Islet of Langerhans (tissue), 1 donor: ENCODE data around the gene CAMK1G.

Source experiments
- FAIRE-seq: peaks from one replicate; lab custom pipeline; 2011; peaks lifted over from hg19 to GRCh38; lab: Jason Lieb, UNC

CAMK1G gene

GRCh38 chr1:209641832-209642172 is 58.3 kb downstream of the CAMK1G start:
- FAIRE-seq = no peak

DNA sequence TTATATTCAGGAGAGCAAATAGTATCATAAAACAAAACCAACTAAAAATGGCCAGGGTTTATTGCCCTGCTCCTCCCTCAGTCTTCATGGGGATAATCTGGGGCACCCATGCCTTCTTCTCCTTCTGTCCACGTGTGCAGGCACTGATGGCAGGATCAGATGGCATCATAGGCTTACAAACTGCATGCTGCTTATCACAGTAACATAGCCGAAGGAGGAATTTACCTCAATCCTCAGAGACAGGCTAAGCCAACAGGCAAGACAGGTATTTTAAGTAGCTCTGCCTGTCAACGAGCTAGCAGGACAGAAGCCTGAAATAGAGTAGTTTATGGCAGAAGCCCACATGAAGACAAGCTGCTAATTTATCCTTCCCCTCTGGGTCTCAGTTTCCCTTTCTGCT is 59.3 kb downstream of the CAMK1G start:
- FAIRE-seq = no peak

DNA sequence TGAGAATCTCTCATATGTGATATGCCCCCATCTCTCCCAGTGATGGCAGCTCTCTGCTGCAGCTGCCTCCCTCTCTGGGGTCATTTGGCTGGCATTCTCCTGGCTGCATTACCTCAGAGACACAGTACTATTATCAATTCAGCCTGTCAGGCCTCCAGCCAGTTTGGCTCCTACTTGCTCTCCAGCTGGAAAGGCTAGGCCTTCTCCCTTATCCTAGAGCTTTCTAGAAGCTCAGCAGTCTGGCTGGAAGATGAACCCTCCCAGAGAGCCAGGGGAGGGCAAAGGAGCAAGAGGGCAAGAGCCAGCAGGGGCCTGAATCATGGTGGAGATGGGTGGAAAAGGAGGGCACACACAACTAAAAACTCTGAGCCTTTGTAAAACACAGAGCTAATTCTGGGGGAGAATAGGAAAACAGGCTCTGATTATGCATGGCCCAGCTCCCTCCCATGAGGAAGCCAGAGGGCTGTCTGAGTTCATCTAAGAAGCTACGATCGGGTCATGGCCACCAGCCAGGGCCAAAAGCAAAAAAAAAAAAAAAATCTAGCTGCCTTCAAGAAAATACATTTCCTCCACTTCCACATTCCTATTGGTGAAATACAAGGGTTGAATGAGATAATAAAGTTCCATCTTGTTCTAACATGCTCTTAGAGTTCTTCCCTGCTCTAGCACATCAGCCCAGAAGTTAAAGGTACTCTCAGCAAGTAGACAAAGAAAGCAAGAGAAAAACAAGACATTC is 59.9 kb downstream of the CAMK1G start:
- FAIRE-seq = no peak

GRCh38 chr1:209645574-209646452 is 62.3 kb downstream of the CAMK1G start:
- FAIRE-seq = no peak

- FAIRE-seq = no peak
Observed at GRCh38 chr1:209646558-209646957, 63.0 kb downstream of the CAMK1G start.

- no peak for FAIRE-seq
Observed at GRCh38 chr1:209647156-209647555, 63.6 kb downstream of the CAMK1G start.

GRCh38 chr1:209648346-209648745 is 64.8 kb downstream of the CAMK1G start:
- no peak for FAIRE-seq

DNA sequence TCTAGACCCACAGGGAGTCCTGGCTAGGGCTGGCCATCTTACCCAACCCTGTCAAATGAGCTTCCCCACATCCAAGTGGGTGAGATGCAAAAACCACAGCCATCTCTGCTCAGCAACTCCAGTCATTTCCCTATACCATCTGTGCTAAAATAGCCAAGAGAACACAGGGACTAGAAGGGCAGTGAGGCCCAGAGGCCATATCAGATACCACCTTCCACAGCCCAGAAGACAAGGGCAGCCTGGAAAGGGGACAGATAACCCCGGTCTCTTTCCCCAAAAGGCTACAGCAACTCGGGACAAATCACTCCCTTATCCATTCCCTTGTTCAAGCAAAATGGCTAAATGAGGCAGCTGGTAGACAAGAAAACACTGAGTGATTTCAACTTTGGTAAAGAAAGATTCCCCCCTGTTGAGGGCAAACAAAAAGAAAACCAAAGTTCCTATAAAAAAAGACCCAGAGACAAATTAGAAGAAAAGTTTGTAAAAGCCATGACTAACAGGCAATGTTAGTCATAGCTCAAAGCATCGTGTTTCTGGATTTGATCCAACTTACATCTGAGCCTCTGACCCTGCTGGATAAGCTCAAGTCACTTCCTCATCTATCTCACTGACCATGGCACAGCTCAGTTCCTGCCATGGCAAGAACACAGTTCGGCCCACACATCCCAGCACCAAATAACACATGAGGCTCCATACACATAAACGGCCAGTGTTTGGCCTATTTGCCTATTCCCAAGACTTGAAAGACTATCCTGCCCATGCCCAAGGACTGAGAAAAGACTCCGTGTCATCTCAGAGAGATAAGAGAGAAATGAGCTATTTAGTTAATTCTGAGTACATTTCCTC is 65.6 kb downstream of the CAMK1G start:
- peak; percentile 88 for FAIRE-seq

DNA sequence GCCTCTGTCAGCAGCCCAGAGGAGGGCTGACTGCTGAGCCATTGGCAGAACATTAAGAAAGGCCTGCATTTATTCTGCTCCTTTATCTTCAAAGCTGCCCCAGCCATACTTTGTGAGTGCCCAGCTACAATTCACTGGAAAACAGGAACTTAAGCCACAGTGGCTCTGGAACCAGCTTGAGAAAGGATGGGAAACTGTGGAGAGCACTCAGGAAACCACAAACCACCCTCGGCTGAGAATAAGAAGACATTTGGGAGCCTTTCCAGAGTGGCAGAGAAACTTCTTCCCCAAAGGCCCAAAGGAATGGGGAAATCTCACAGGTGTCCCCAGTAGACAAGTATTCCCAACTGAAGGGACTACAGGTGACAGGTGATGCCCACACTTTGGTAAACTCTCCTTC is 66.9 kb downstream of the CAMK1G start:
- no peak for FAIRE-seq

GRCh38 chr1:209651138-209651587 is 67.6 kb downstream of the CAMK1G start:
- no peak for FAIRE-seq

DNA sequence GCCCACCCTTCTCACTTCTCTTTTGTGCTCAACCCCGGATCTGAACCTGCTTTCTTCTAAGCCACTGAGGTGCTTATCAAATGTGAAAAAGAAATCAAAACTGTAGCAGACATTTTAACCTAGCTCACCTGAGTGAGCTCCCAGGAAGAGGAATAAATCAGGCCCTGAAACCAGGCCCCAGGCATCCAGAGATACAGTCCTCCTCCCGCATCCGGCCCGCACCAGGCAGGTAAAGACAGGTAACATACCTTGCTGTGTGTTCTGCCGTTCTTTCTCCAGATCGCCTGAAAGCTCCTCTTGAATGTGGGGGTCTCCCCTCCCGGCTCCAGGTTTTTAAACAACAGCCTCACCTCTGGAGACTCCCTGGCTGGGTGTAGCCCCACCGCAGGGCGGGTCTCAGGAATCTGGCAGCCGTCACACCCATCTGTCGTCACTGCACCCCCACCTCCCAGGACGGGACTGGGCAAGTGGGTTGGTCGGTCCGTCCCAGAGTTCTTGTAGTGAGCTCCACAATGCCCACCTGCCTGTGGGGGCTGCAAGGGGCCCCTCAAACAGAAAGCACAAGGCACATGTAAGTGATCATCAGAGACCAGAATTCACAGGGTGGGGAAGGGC is 68.7 kb downstream of the CAMK1G start, which contains the start of gene LAMB3:
TSS of gene LAMB3 (minus strand) at position 305 of the 615 bp plus-strand sequence. CDS start 1,481 bp downstream, outside the sequence.
- no peak for FAIRE-seq

DNA sequence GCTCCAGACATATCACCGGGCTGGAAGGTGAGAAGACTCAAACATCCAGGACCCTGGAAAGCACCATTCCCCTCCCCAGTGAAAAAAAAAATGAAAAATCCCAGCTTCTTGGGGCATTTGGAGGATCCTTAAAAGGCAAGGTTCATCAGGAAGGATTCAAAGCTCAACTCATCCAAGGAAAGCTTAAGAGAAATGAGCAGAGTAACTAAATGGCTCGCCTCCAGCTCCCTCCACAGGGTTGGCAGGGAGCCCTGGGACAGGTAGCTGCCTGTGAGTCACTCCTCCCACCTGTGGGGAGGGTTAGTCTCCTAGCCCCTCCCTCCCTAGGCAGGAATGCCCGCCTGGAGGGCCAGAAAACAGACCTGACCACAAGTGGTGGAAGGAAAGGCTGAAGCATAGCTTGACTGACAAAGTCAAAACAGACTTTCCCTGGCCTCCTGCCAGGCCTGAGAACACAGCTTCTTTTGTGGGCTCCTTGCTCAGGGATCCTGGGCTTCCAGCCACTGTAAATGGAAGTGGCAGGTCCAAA is 69.4 kb downstream of the CAMK1G start:
- FAIRE-seq = no peak

DNA sequence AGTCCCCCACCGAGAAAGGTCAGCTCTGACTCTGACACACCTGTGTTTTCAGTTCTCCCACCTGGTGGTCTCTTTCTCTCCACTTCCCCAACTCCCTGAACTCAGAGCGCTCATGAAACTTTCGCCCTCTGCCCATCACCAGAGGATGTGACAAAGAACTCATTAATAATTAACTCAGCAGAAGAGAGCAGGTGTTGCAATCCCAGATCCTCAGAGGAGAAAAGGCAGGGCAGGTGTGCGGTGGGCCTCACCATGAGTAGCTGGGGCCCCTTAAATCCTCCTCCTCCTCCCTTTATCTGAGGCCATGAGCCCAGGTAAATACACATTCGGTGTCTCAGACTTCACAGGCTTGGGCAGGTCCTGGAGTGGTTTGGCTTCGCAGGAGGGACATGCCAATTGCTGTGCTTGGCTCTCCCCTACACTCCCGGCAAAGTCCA is 70.4 kb downstream of the CAMK1G start:
- peak; percentile 88 for FAIRE-seq

- FAIRE-seq = no peak
Observed at GRCh38 chr1:209655411-209656231, 72.1 kb downstream of the CAMK1G start.

DNA sequence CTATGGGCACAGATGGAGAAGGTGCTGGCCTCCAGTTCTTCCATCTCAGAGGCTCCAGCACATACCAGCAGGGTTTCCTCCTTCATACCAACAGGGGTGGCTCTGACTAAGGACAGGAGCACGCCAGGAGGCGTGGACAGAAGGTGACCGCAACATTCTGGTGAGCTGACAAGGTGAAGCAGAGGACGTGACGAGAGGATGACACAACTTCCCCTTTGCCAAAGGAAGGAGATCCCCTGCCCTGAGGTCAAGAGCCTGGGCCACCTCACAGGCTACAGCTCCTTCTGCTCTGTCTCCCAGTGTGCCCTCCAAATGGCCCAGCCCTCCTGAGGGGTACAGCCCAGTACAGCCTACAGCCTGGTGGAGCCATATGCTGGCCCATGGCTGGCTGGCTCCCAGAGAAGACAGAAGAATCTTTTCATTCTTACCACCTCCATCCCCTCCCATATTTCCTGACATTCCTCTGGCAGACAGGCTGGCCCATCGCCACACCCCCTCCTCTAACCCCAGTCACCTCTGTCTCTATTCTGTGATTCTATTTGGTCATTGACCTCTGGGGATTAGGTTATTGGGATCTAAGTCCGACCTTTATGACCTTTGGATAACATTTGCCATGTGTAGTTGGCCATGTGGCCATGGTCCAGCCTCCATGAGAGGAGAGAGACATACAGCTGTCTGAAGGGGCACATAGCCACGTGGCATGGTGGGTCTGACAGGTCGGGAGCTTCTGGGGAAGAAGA is 73.8 kb downstream of the CAMK1G start:
- no peak for FAIRE-seq

DNA sequence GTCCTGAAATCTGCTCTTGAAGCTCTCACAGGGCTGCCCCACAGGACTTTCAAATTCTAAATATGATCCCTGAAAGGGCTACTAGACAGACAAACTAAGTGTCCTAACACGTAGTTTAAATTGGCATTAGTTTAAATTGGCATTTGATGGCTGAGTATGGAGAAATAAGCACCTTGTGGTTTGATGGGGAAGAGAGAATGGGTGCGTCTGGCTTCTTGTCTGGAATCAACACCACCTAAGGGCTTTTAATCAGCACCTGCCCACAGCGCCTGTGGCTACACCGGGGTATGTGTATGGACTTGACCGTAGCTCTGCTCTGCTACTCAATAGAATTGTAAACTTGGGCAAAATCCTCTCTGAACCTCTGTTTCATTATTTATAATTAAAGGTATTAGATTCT is 74.4 kb downstream of the CAMK1G start:
- FAIRE-seq = no peak

- FAIRE-seq = no peak
Observed at GRCh38 chr1:209659909-209660308, 76.4 kb downstream of the CAMK1G start.

GRCh38 chr1:209661071-209661470 is 77.6 kb downstream of the CAMK1G start:
- FAIRE-seq = no peak

- FAIRE-seq = no peak
Observed at GRCh38 chr1:209662879-209663327, 79.4 kb downstream of the CAMK1G start.
